Uterus (tissue), 2 donors: Measurements from ENCODE around the gene RUNX1.

Experiments
- CTCF ChIP-seq, 4 experiments: fragments of 200-600 bp in 2 of 4; fragments of 450-650 bp in 2 of 4; sonication (generic) in 2 of 4; IDR thresholded peaks; one replicate each; pipeline ENCODE4 v1.5.1; 2016 to 2019; ENCODE audit warnings: antibody characterized with exemption in 4 of 4, mild to moderate bottlenecking in 2 of 4, moderate library complexity in 1 of 4
- POLR2A ChIP-seq, 2 donors: fragments of 450-650 bp; IDR thresholded peaks; one replicate each; pipeline ENCODE4 v1.6.1; 2016; ENCODE audit warnings: antibody characterized with exemption in 2 of 2, mild to moderate bottlenecking in 1 of 2, moderate library complexity in 1 of 2

- TF ChIP-seq CTCF (IDR thresholded peaks at IDR 0.05) (no peak), POLR2A (IDR thresholded peaks at IDR 0.05) (no peak)
Observed at GRCh38 chr21:34946916-34947534, 102.1 kb downstream of the RUNX1 start.
